Activated B cell treated with CpG ODN at 0.5 μM for 24 hours (primary cell): ENCODE measurements around the gene MMP28. TPM values are rescaled to one million over a fixed set of nuclear protein-coding genes. Genes with fewer than 3 reads are reported as not detected.

Source experiments
- ATAC-seq: fragments of 200-7000 bp; cut with Tn5 transposase; one replicate; pipeline ENCODE4 v1.10.0; 2021; ENCODE audit warnings: low read depth, mild to moderate bottlenecking, moderate library complexity
- CTCF ChIA-PET: fragments of 350-600 bp; sonication (Branson Sonifier 250); formaldehyde crosslinking; loops from one replicate; lab custom pipeline; 2021; ENCODE audit warnings: antibody characterized with exemption; lab: Charles Lee
- POLR2A ChIA-PET: fragments of 350-600 bp; sonication (Branson Sonifier 250); formaldehyde crosslinking; loops from one replicate; lab custom pipeline; 2021; ENCODE audit warnings: antibody characterized with exemption; lab: Charles Lee
- DNase-seq: peaks from one replicate; pipeline ENCODE4 v3.0.0; 2022
- H3K27ac Mint-ChIP-seq: one replicate; pipeline ENCODE4 v1.8.0; 2020; ENCODE audit warnings: mixed read lengths
- H3K27me3 Mint-ChIP-seq: one replicate; pipeline ENCODE4 v1.8.0; 2021; ENCODE audit warnings: mixed read lengths
- H3K36me3 Mint-ChIP-seq: one replicate; pipeline ENCODE4 v1.8.0; 2021; ENCODE audit warnings: low read depth, mixed read lengths
- H3K4me1 Mint-ChIP-seq: one replicate; pipeline ENCODE4 v1.8.0; 2021; ENCODE audit warnings: mixed read lengths
- H3K4me3 Mint-ChIP-seq: one replicate; pipeline ENCODE4 v1.8.0; 2020; ENCODE audit warnings: mild to moderate bottlenecking, mixed read lengths
- H3K9me3 Mint-ChIP-seq: one replicate; pipeline ENCODE4 v1.8.0; 2020; ENCODE audit warnings: mixed read lengths
- CTCF ChIP-seq: fragments of 200-600 bp; IDR thresholded peaks from one replicate; pipeline ENCODE4 v1.8.0; 2022; ENCODE audit warnings: antibody characterized with exemption, mild to moderate bottlenecking
- intact Hi-C: fragments of 100-400 bp; cut with micrococcal nuclease; formaldehyde crosslinking; loops from one replicate; pipeline ENCODE4 v1.15.1; 2024
- total RNA-seq: library from RNA; stranded (reverse); gene quantifications from 2 replicates; pipeline ENCODE4 v1.2.3, GENCODE V29; 2022

Gene MMP28
- total RNA-seq, 1 donor from 2014 or later = not detected

GRCh38 chr17:35788477-35789368, 6.7 kb downstream of the MMP28 start:
- ATAC-seq (no peak), DNase-seq (no peak)
- H3K9me3 Mint-ChIP-seq = no peaks in the 10 kb centered on the region
- CTCF ChIA-PET = interaction anchor here (1.3 to 1.7 kb wide), 2 partner anchors 20 to 25 kb away, joined by 3 to 6 read pairs; no protein-coding TSS in a partner anchor
- no peak overlapping the region for H3K4me3 Mint-ChIP-seq
- H3K4me1 Mint-ChIP-seq = no peaks in the 10 kb centered on the region
- no peak overlapping the region for H3K27ac Mint-ChIP-seq
- POLR2A ChIA-PET = interaction anchor here (1.9 kb wide), 1 partner anchor 20 kb away, joined by 6 read pairs; the partner anchor contains the start of gene TAF15
- peaks cover 31% of the 10 kb centered on the region for H3K27me3 Mint-ChIP-seq
- no peak for TF ChIP-seq CTCF
- intact Hi-C loops = no loop called here
- H3K36me3 Mint-ChIP-seq = no peaks in the 10 kb centered on the region

GRCh38 chr17:35786941-35787432, 8.5 kb downstream of the MMP28 start:
- H3K27me3 Mint-ChIP-seq = peaks cover 19% of the 10 kb centered on the region
- intact Hi-C loops = no loop called here
- ATAC-seq = no peak
- no peak for DNase-seq
- H3K9me3 Mint-ChIP-seq = no peaks in the 10 kb centered on the region
- H3K4me1 Mint-ChIP-seq = no peaks in the 10 kb centered on the region
- TF ChIP-seq CTCF = no peak
- no peak overlapping the region for H3K27ac Mint-ChIP-seq
- no peaks in the 10 kb centered on the region for H3K36me3 Mint-ChIP-seq
- H3K4me3 Mint-ChIP-seq = no peak overlapping the region
- ChIA-PET POLR2A (no interaction called here), CTCF (no interaction called here)

- Mint-ChIP-seq H3K9me3 (no peaks in the 10 kb centered on the region), H3K36me3 (no peaks in the 10 kb centered on the region), H3K27me3 (peaks cover 6% of the 10 kb centered on the region), H3K4me1 (no peaks in the 10 kb centered on the region), H3K4me3 (no peak overlapping the region), H3K27ac (no peak overlapping the region)
- ChIA-PET POLR2A (interaction anchor here (1.6 kb wide), 1 partner anchor 21 kb away, joined by 4 read pairs; no protein-coding TSS in a partner anchor), CTCF (interaction anchor here (0.7 kb wide), 1 partner anchor 21 kb away, joined by 3 read pairs; no protein-coding TSS in a partner anchor)
- intact Hi-C loops = no loop called here
- no peak for ATAC-seq
- no peak for TF ChIP-seq CTCF
- DNase-seq = no peak
Observed at GRCh38 chr17:35784895-35785294, 10.5 kb downstream of the MMP28 start.

- Mint-ChIP-seq H3K9me3 (no peaks in the 10 kb centered on the region), H3K27ac (no peak overlapping the region), H3K4me3 (no peak overlapping the region), H3K4me1 (no peaks in the 10 kb centered on the region), H3K36me3 (no peaks in the 10 kb centered on the region), H3K27me3 (peaks cover 7% of the 10 kb centered on the region)
- no peak for ATAC-seq
- ChIA-PET CTCF (interaction anchor here (1.2 to 1.5 kb wide), 2 partner anchors 17 to 28 kb away, joined by 3 to 4 read pairs; partner anchors contain the start of gene TAF15), POLR2A (no interaction called here)
- no peak for DNase-seq
- TF ChIP-seq CTCF = no peak
- intact Hi-C loops = no loop called here
Observed at GRCh38 chr17:35780950-35781349, 14.5 kb downstream of the MMP28 start.

- no peaks in the 10 kb centered on the region for H3K9me3 Mint-ChIP-seq
- H3K27me3 Mint-ChIP-seq = peaks cover 13% of the 10 kb centered on the region
- H3K4me3 Mint-ChIP-seq = no peak overlapping the region
- H3K36me3 Mint-ChIP-seq = no peaks in the 10 kb centered on the region
- H3K27ac Mint-ChIP-seq = no peak overlapping the region
- no peaks in the 10 kb centered on the region for H3K4me1 Mint-ChIP-seq
- CTCF ChIA-PET = interaction anchor here (1.4 kb wide), 1 partner anchor 15 kb away, joined by 5 read pairs; no protein-coding TSS in a partner anchor
- POLR2A ChIA-PET = no interaction called here
- intact Hi-C loops = no loop called here
- DNase-seq (no peak), ATAC-seq (no peak)
- no peak for TF ChIP-seq CTCF
Observed at GRCh38 chr17:35778641-35779196, 16.7 kb downstream of the MMP28 start.
